AG09319 (cell line): ENCODE results near the gene KTN1.

Source experiments
- DNase-seq: peaks from one replicate; pipeline ENCODE4 v3.0.0-alpha.2; 2010; ENCODE audit warnings: low read depth; ENCODE audit errors: extremely low read depth
- TF ChIP-seq, protein P1 (sequence below): IDR thresholded peaks from 2 replicates; pipeline ENCODE4 v1.5.1; 2011; ENCODE audit warnings: low read depth, mild to moderate bottlenecking, inconsistent platforms, low read length, moderate library complexity

KTN1 gene

DNA sequence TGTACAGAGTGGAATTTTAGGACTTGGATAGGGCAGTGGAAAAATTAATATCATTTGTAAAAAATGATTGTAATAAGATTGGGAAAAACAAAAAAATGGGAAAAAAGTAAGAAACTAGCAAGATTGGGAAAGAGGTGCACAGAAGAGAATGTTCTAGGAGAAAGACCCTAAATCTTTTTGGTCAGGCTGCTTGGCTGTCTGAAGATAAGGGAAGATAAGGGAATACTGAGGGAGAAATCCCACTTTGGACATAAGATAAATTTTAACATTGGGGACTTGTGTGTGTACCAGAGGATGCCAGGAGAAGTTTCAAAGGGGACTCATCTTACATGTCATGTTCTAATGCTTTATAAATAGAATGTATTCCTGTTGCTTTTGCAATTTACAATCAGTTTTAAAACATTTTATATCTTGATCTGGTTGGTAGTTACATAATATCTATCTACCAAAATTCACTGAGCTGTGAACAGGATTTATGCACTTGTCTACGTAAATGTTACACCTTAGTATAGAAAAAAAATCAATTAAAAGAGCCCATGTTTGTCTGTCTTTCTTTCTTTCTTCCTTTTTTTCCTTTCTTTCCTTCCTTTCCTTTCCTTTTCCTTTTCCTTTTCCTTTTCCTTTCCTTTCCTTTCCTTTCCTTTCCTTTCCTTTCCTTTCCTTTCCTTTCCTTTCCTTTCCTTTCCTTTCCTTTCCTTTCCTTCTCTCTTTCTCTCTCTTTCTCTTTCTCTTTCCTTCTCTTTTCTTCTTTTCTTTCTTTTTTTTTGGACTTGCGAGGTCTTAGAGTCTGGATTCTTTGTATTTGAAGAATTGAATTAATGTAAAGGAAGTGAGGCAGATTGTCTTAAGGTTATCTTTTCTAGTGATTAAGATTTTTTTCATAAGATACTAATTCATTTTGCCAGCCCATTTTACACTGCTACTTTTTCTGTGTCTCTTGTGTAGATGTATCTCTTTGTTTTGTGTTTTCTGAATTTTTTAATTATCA lies 66.1 kb downstream of the KTN1 start:
- DNase-seq: no peak
- TF ChIP-seq, protein P1, sequence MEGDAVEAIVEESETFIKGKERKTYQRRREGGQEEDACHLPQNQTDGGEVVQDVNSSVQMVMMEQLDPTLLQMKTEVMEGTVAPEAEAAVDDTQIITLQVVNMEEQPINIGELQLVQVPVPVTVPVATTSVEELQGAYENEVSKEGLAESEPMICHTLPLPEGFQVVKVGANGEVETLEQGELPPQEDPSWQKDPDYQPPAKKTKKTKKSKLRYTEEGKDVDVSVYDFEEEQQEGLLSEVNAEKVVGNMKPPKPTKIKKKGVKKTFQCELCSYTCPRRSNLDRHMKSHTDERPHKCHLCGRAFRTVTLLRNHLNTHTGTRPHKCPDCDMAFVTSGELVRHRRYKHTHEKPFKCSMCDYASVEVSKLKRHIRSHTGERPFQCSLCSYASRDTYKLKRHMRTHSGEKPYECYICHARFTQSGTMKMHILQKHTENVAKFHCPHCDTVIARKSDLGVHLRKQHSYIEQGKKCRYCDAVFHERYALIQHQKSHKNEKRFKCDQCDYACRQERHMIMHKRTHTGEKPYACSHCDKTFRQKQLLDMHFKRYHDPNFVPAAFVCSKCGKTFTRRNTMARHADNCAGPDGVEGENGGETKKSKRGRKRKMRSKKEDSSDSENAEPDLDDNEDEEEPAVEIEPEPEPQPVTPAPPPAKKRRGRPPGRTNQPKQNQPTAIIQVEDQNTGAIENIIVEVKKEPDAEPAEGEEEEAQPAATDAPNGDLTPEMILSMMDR: no peak

- no peak for DNase-seq
- TF ChIP-seq, protein P1: no peak
These were observed 71.0 kb downstream of the KTN1 start for GRCh38 chr14:55650992-55651391.

DNA sequence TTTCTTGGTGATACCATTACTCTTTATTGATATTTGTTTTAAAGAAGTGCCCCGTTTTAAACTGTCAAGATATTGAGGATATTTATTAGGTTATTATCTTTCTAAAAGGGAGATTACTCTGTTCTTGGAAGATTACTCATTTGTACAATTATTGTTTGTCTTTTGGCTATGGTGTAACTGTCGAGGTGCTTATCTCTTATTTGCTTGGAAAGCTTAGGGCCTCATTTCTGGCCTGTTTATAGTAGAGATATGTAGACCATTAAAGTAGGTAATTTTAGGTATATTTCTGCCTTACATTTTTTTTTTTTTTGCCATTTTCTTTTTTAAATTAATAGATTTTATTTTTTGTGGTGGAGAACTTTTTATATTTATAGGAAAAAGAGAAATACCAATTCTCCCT lies 74.2 kb downstream of the KTN1 start:
- no peak for DNase-seq
- TF ChIP-seq, protein P1: no peak

GRCh38 chr14:55661029-55661428 lies 81.0 kb downstream of the KTN1 start:
- TF ChIP-seq, protein P1: no peak
- DNase-seq: no peak

DNA sequence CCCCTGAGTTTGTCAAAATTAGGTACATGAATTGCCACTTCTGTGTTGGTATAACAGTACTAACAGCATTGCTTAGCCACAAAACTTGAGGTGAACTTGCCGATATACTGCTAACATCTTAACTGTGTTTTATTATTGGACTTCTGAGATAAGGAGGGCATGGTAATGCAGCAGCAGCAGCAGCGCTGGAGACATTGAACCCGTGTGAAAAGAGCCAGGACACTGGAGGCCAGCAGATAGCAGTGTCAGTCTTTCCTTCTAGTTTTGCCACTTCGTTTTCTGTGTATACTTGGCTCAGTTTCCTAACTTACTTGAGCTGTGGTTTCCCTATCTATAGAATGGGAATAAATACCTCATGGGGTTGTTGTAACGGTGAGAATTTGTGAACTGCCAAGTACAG lies 82.7 kb downstream of the KTN1 start:
- TF ChIP-seq, protein P1: no peak
- DNase-seq: no peak

- TF ChIP-seq, protein P1: no peak
- DNase-seq: no peak
These were observed 85.2 kb downstream of the KTN1 start for GRCh38 chr14:55665067-55665675.

- DNase-seq: no peak
- TF ChIP-seq, protein P1: no peak
These were observed 87.8 kb downstream of the KTN1 start for GRCh38 chr14:55667801-55668200.
